Right kidney (tissue), 1 donor: ENCODE results near the gene ZNF766.
"Not testable (repeated sequence)": the region's sequence is repeated elsewhere in the genome, so short reads cannot be mapped to it uniquely, and the experiment has no call there.

ENCODE experiments used
- DNase-seq: peaks from one replicate; pipeline ENCODE4 v3.0.0-alpha.2; 2016

The ZNF766 gene

DNA sequence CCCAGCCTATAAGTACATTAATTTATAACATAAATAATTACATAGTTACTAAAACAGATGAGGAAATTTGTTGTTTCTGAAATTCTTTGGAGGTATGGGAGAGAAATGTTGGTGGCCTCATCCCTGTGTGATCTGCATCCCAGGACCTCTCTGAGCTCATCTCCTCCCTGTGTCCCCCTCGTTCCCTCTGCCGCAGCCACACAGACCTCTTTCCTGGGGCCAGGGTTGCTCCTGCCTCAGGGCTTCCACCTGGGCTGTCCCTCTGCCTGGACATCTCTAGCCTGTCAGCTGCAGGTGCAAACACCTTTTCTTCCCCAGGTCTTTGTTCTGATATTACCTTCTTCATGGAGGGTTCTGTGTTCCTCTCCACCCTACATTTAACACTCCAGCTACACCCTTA lies 3.9 kb downstream of the ZNF766 start:
- no peak for DNase-seq

DNA sequence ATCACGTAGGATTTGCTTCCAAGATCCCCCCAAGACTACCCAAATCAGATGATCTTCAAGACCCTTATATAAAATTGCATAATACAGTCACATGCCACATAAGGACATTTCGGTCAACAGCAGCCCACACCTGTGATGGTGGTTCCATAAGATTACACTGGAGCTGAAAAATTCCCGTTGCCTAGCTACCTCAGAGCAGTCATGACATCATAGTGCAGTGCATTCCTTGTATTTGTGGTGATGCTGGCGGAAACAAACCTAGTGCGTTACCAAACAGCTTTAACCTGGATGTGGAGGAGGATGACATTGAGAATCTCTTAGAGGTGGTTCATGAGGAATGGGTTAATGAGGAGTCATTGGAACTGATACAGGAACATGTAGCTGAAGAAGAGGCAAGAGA lies 4.8 kb downstream of the ZNF766 start:
- no peak for DNase-seq

- no peak for DNase-seq
Measured at GRCh38 chr19:52275988-52276387, 6.6 kb downstream of the ZNF766 start.

DNA sequence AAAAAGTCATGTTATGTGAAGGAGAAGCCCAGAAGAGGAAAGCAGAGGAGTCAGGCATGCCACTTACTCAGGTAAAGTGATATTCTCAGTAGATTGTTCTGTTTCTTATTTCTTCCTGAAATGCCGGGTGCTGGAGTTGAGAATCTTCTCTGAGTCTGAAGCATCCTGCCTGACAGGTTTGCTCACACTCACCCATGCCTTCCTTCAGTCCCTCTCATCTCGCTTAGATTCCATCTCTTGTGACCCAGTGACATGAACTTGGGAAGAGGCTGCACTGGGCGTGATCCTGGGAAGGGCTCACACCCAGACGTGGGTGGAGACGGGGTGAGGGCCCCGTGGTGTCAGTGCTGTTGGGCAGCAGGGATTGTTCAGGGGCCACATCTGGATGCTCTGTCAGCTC lies 8.1 kb downstream of the ZNF766 start:
- DNase-seq = no peak

GRCh38 chr19:52286256-52286655 lies 16.9 kb downstream of the ZNF766 start:
- DNase-seq = no peak

- DNase-seq = no peak
Measured at GRCh38 chr19:52291781-52292180, 22.4 kb downstream of the ZNF766 start.

DNA sequence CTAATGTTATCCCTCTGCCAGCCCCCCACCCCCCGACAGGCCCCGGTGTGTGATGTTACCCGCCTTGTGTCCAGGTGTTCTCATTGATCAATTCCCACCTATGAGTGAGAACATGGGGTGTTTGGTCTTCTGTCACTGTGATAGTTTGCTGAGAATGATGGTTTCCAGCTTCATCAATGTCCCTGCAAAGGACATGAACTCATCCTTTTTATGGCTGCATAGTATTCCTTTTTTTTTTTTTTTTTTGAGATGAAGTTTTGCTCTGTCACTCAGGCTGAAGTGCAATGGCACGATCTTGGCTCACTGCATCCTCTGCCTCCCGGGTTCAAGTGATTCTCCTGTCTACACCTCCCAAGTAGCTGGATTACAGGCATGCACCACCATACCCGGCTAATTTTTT lies 23.6 kb downstream of the ZNF766 start:
- not testable (repeated sequence) for DNase-seq

- DNase-seq = no peak
Measured at GRCh38 chr19:52296400-52296772, 27.0 kb downstream of the ZNF766 start.

DNA sequence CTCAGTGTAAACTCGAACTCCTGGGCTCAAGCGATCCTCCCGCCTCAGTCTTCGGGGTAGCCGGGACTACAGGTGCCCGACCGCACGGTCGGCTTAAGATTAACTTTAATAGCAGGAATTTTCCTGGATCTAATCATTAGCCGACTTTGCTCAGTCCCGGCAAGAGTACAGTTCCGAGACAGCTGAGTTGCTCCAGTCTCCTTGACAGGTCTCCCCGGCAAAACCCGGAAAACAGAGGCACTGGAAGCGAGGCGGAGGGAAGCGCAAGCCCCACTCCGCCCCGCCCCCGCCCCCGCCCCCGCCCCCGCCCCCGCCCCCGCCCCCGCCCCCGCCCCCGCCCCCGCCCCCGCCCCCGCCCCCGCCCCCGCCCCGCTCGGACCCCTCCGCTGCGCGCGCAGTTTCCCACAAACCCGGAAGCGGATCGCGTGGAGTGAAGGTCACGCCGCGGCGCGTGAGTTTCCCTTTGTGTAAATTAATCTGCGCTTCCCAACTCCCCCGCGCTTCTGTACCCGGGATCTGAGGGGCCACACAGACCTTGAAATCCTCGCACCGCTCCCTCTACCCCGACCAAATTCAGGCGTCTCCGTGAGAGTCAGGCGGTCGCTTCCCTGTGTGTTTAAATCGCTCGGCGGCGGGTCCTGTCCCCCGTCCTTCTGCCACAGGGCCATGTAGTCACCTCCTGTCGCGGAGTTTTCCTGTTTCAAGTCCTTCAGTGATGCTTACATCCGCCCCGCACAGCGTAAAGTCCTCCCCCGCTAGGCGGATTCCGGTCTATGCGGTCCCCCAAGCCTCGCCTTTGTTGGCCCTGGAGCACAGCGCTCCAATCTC lies 27.6 kb downstream of the ZNF766 start, which contains the start of gene ZNF480:
Gene ZNF480, plus strand, starts transcription at position 397 of the 828 bp plus-strand sequence. CDS start 3,244 bp downstream, outside the sequence.
- DNase-seq = peak; percentile 89

DNA sequence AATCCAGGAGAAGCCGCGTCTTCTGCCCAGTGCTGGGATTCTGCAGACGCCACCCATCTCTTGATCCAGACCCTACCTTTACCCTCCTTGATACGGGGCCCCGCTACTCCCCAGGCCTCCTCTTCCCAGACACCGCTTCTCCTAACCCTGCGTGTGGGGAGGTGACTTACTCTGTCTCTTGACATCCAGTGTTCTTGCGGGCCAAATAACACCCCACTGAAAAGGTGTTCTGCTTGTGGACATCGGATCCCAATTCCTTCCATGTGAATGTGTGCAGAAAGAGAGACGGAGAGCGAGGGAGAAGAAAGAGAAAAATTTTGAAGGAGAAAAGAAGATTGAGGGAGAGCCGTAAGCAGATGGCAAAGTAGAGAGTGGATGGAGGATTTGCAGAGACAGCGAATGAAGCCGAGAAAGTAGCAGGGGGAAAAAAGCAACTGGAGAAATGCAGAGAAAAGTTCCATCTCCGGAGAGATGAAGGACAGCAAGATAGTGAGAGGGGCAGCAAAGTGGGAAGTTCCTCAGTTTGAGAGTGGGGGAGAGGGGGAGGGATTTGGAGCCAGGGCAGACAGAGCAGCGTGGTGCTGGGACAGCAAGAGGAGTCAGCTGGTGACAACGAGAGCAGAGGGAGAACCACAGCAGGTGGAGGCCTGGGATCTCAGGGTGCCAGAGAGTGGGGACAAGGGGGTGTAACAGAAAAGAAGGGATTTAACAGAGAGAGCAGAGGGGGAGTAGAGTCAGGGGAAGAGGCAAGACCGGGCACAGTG lies 28.4 kb downstream of the ZNF766 start:
- DNase-seq = no peak

GRCh38 chr19:52307275-52307674 lies 37.9 kb downstream of the ZNF766 start:
- peak; percentile 39 for DNase-seq

- no peak for DNase-seq
Measured at GRCh38 chr19:52322429-52322828, 53.0 kb downstream of the ZNF766 start.

DNA sequence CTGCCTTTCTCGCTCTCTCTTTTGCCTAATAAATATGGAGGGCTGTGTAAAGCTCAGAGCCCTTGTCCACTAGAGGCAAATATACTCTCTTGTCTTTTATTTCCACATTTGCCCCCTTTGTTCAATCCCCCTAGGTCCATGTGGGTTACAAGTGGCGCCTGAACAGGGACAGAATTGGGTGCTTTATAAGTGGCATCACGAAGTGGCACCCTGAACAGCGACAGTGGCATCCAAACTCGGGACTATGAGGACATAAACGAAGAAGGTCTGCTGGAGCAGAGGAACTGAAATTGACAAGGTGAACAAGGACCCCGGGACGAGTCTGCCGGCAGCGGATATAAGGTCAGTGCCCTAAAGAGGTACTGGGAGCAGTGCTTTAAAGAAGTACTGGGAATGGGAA lies 62.4 kb downstream of the ZNF766 start:
- no peak for DNase-seq

- no peak for DNase-seq
Measured at GRCh38 chr19:52335768-52336116, 66.4 kb downstream of the ZNF766 start.

- DNase-seq = peak; percentile 86
Measured at GRCh38 chr19:52336117-52336790, 66.9 kb downstream of the ZNF766 start, which contains the start of gene ZNF610. Gene ZNF610 (plus strand): TSS chr19:52336243. CDS start chr19:52349173, 12,930 bp downstream.

DNA sequence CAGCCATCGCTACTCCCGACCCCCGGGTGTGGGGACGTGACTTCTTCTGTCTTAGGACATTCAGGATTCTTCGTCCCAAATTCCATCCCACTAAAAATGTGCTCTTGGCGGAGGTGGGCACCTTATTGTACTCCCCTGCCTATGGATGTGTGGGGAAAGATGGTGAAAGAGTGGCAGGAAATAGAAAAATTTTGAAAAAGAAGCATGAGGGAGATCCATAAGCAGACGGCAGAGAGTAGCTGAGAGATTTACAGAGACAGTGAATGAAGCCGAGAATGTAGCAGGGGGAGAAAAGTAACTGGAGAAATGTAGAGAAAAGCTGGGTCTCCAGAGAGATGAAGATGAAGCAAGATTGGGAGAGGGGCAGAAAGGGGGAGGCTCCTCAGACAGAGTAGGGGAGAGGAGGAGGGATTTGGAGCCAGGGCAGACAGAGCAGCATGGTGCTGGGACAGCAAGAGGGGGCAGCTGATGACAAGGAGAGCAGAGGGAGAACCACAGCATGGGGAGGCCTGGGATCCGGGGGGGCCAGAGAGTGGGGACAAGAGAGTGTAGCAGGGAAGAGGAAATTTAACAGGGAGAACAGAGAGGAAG lies 67.5 kb downstream of the ZNF766 start:
- no peak for DNase-seq

GRCh38 chr19:52339022-52339421 lies 69.6 kb downstream of the ZNF766 start:
- not testable (repeated sequence) for DNase-seq

DNA sequence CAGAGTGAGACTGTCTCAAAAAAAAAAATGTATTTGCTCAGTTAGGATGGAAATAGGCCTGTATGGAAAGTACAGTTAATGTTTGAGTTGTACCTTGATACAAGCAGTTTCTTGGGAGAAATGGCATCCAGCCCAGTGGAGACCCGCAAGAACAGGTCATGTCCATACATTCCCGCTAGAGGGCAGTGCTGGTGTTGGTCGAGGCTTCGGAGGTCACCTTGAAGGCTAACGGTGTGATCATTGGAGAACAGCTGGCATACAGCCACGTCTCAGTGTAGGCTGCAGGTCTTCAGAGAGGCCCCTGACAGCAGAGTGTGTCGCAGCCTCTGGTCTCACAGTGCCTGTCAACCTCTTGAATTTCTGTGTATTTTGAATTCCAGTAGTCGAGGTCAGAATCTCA lies 74.2 kb downstream of the ZNF766 start:
- DNase-seq = peak; percentile 57

DNA sequence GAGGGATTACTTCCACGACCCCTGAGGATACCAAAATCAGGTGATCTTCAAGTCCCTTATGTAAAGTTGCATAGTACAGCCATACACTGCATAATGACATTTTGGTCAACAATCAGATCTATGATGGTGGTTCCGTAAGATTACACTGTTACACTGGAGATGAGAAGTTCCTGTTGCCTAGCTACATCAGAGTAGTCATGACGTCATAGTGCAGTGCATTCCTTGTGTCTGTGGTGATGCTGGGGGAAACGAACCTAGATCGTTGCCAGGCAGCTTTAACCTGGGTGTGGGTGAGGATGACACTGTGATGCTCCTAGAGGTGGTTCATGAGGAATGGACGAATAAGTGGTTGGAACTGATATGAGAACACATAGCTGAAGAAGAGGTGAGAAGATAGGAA lies 75.8 kb downstream of the ZNF766 start:
- DNase-seq = no peak
